Smooth muscle cell of trachea (primary cell): ENCODE results near the gene KIF5B. TPM values are rescaled to one million over a fixed set of nuclear protein-coding genes. Genes with fewer than 3 reads are reported as not detected.

Experiments
- total RNA-seq: library from RNA; depleted of rRNA; stranded (reverse); fragments of >200 nt; gene quantifications from 2 replicates; pipeline ENCODE4 v1.2.1, GENCODE V29; 2014

The KIF5B gene
- total RNA-seq: 99.1 and 145 TPM in 2 replicates

GRCh38 chr10:32056136-32057035 lies at the start of gene KIF5B:
KIF5B (minus strand) TSS chr10:32056425; CDS start chr10:32055973, 452 bp downstream.

Other genes starting within 250 kb of the KIF5B start
- gene ARHGAP12, start 127.6 kb downstream of the KIF5B start, total RNA-seq: 53.3 and 70.8 TPM in 2 replicates